ENCODE results near the gene SLC35E1.

Gene SLC35E1

GRCh38 chr19:16615808-16616207 is 43.6 kb upstream of the SLC35E1 start:
- no peak for DNase-seq (ENCODE audit: low read depth)
- TF ChIP-seq CTCF (conservative IDR thresholded peaks at IDR 0.05; ENCODE audit: low read depth, low read length), result no peak
- H3K4me3 ChIP-seq (ENCODE audit: low read length), result no peak overlapping the region

- no peak for TF ChIP-seq CTCF (conservative IDR thresholded peaks at IDR 0.05; ENCODE audit: low read depth, low read length)
- DNase-seq (ENCODE audit: low read depth), result no peak
- no peak overlapping the region for H3K4me3 ChIP-seq (ENCODE audit: low read length)
Observed at GRCh38 chr19:16614941-16615340, 42.7 kb upstream of the SLC35E1 start.

- no peak for DNase-seq (ENCODE audit: low read depth)
- H3K4me3 ChIP-seq (ENCODE audit: low read length), result no peak overlapping the region
- TF ChIP-seq CTCF (conservative IDR thresholded peaks at IDR 0.05; ENCODE audit: low read depth, low read length), result no peak
Observed at GRCh38 chr19:16613841-16614240, 41.6 kb upstream of the SLC35E1 start.

- TF ChIP-seq CTCF (conservative IDR thresholded peaks at IDR 0.05; ENCODE audit: low read depth, low read length), result no peak
- no peak overlapping the region for H3K4me3 ChIP-seq (ENCODE audit: low read length)
- DNase-seq (ENCODE audit: low read depth), result no peak
Observed at GRCh38 chr19:16612636-16613035, 40.4 kb upstream of the SLC35E1 start.

GRCh38 chr19:16611121-16611520 is 38.9 kb upstream of the SLC35E1 start:
- H3K4me3 ChIP-seq (ENCODE audit: low read length), result no peak overlapping the region
- DNase-seq (ENCODE audit: low read depth), result no peak
- no peak for TF ChIP-seq CTCF (conservative IDR thresholded peaks at IDR 0.05; ENCODE audit: low read depth, low read length)

GRCh38 chr19:16609511-16610200 is 37.4 kb upstream of the SLC35E1 start:
- H3K4me3 ChIP-seq (ENCODE audit: low read length), result no peak overlapping the region
- no peak for TF ChIP-seq CTCF (conservative IDR thresholded peaks at IDR 0.05; ENCODE audit: low read depth, low read length)
- no peak for DNase-seq (ENCODE audit: low read depth)

- H3K4me3 ChIP-seq (ENCODE audit: low read length), result no peak overlapping the region
- no peak for TF ChIP-seq CTCF (conservative IDR thresholded peaks at IDR 0.05; ENCODE audit: low read depth, low read length)
- no peak for DNase-seq (ENCODE audit: low read depth)
Observed at GRCh38 chr19:16608290-16608739, 36.1 kb upstream of the SLC35E1 start.

Data from retinal pigment epithelial cell (primary cell).